K562 (cell line): ENCODE results near the gene TFDP1. TPM values are rescaled to one million over a fixed set of nuclear protein-coding genes. Genes with fewer than 3 reads are reported as not detected.

ENCODE experiments used
- ATAC-seq: fragments of 200-7000 bp; cut with Tn5 transposase; 3 replicates; pipeline ENCODE4 v1.9.1; 2020; ENCODE audit warnings: moderate library complexity
- BruUV-seq: library from RNA; stranded (reverse); fragments of 400-500 nt; replicated peaks from 2 replicates; lab custom pipeline; 2021; lab: Mats Ljungman, UMichigan
- CTCF ChIA-PET: fragments of 300-600 bp; formaldehyde crosslinking; extraction: SDS; loops from one replicate; lab custom pipeline; 2021; ENCODE audit warnings: low intra/inter-chr PET ratio; lab: Yijun Ruan, JAX
- POLR2A ChIA-PET: fragments of 300-600, 350-650 bp; sonication (Branson Sonifier 250); formaldehyde crosslinking; extraction: SDS; loops from one replicate; lab custom pipeline; 2021; ENCODE audit warnings: antibody characterized with exemption, inconsistent platforms; lab: Yijun Ruan, JAX
- DNase-seq, 4 experiments: peaks; one replicate each; pipeline versions ENCODE4 v3.0.0 to v3.0.0-alpha.2; 2011 to 2018; ENCODE audit warnings: low spot score in 3 of 4, mixed read lengths in 3 of 4; ENCODE audit errors: extremely low read depth in 1 of 4
- FAIRE-seq: peaks from 2 replicates; lab custom pipeline; 2011; peaks lifted over from hg19 to GRCh38; lab: Jason Lieb, UNC
- H2AFZ ChIP-seq: 2 replicates; pipeline ENCODE4 v1.6.0; 2011; ENCODE audit warnings: low read depth, low read length, control low read depth, inconsistent platforms
- H3K27ac ChIP-seq: fragments of 200-600 bp; 3 replicates; pipeline ENCODE4 v1.8.0; 2011; ENCODE audit warnings: low read depth, mild to moderate bottlenecking, control low read depth, inconsistent platforms, low read length, moderate library complexity, mixed read lengths; ENCODE audit errors: extremely low read depth
- H3K27me3 ChIP-seq, 2 experiments: fragments of 300-600 bp in 1 of 2; 2 replicates in 1 of 2; 3 replicates in 1 of 2; pipeline versions ENCODE4 v1.6.0 to v1.8.0; 2011; ENCODE audit warnings: inconsistent platforms in 2 of 2, low read length in 2 of 2, mild to moderate bottlenecking in 1 of 2, mixed read lengths in 1 of 2, moderate library complexity in 1 of 2; ENCODE audit not compliant: control insufficient read depth in 2 of 2, insufficient read depth in 2 of 2
- H3K36me3 ChIP-seq: fragments of 300-600 bp; 3 replicates; pipeline ENCODE4 v1.8.0; 2011; ENCODE audit warnings: mild to moderate bottlenecking, low read length, inconsistent platforms; ENCODE audit not compliant: control insufficient read depth, insufficient read depth
- H3K4me1 ChIP-seq, 2 experiments: fragments of 200-600 bp in 1 of 2; replicated peaks in 1 of 2; 2 replicates in 1 of 2; 3 replicates in 1 of 2; pipeline versions ENCODE4 v1.5.1 to v1.8.0; 2011; ENCODE audit warnings: inconsistent platforms in 2 of 2, low read length in 2 of 2, mild to moderate bottlenecking in 1 of 2, mixed read lengths in 1 of 2, moderate library complexity in 1 of 2; ENCODE audit not compliant: control insufficient read depth in 2 of 2, insufficient read depth in 2 of 2
- H3K4me2 ChIP-seq: 2 replicates; pipeline ENCODE4 v1.6.1; 2011; ENCODE audit warnings: low read length, control low read depth, inconsistent platforms, mixed read lengths; ENCODE audit not compliant: insufficient read depth
- H3K4me3 ChIP-seq: fragments of 200-600 bp; sonication (generic), shearing (Covaris generic); 2 replicates; pipeline ENCODE4 v1.5.1; 2016; ENCODE audit warnings: control low read depth, inconsistent platforms
- H3K79me2 ChIP-seq: fragments of 200-600 bp; 3 replicates; pipeline ENCODE4 v1.8.0; 2011; ENCODE audit warnings: low read length, inconsistent platforms; ENCODE audit not compliant: control insufficient read depth, insufficient read depth
- H3K9ac ChIP-seq, 2 experiments: 2 replicates each; pipeline versions ENCODE4 v1.6.0 to v1.6.1; 2011; ENCODE audit warnings: low read depth in 2 of 2, low read length in 2 of 2, control low read depth in 1 of 2, inconsistent platforms in 1 of 2, mild to moderate bottlenecking in 1 of 2, mixed read lengths in 1 of 2; ENCODE audit not compliant: insufficient read depth in 1 of 2
- H3K9me1 ChIP-seq: one replicate; pipeline ENCODE4 v1.6.0; 2011; ENCODE audit warnings: inconsistent platforms, mild to moderate bottlenecking, low read length, moderate library complexity; ENCODE audit not compliant: control insufficient read depth, insufficient read depth
- H3K9me3 ChIP-seq: replicated peaks from 2 replicates; pipeline ENCODE4 v1.5.1; 2011; ENCODE audit warnings: low read depth, low read length, inconsistent platforms; ENCODE audit not compliant: control insufficient read depth, insufficient read depth
- H4K20me1 ChIP-seq: replicated peaks from 2 replicates; pipeline ENCODE4 v1.6.1; 2011; ENCODE audit warnings: low read length, inconsistent platforms, mixed read lengths; ENCODE audit not compliant: control insufficient read depth, insufficient read depth
- ARID2 ChIP-seq: fragments of 450-650 bp; IDR thresholded peaks from 2 replicates; pipeline ENCODE4 v1.6.1; 2017; ENCODE audit warnings: antibody characterized with exemption, mild to moderate bottlenecking
- ARNT ChIP-seq, 2 experiments: fragments of 450-650 bp; IDR thresholded peaks; 2 replicates each; pipeline ENCODE4 v1.6.1; 2016; ENCODE audit warnings: mild to moderate bottlenecking in 1 of 2
- E4F1 ChIP-seq: fragments of 250-450 bp; sonication (Bioruptor Pico); IDR thresholded peaks from 2 replicates; pipeline ENCODE4 v1.5.0; 2021; ENCODE audit warnings: mild to moderate bottlenecking, borderline replicate concordance
- GTF2B ChIP-seq: IDR thresholded peaks from 2 replicates; pipeline ENCODE4 v1.6.1; 2011; ENCODE audit not compliant: insufficient read length; ENCODE audit errors: extremely low read depth
- KAT8 ChIP-seq: fragments of 450-650 bp; IDR thresholded peaks from 2 replicates; pipeline ENCODE4 v1.6.1; 2016; ENCODE audit warnings: low read depth, mild to moderate bottlenecking
- MECOM ChIP-seq: fragments of 250-450 bp; sonication (Bioruptor Pico); IDR thresholded peaks from 2 replicates; pipeline ENCODE4 v1.8.0; 2022; ENCODE audit warnings: inconsistent platforms
- NFATC3 ChIP-seq: fragments of 450-650 bp; IDR thresholded peaks from 2 replicates; pipeline ENCODE4 v1.6.1; 2017; ENCODE audit warnings: mild to moderate bottlenecking
- NR4A1 ChIP-seq, 2 experiments: fragments of 250-450 bp in 1 of 2; fragments of 450-650 bp in 1 of 2; sonication (Bioruptor Pico) in 1 of 2; IDR thresholded peaks; 2 replicates each; pipeline versions ENCODE4 v1.4.0 to v1.6.1; 2016 to 2020; ENCODE audit warnings: mild to moderate bottlenecking in 2 of 2, missing compliant biosample characterization in 1 of 2, missing genetic modification characterization in 1 of 2, moderate library complexity in 1 of 2
- RB1 ChIP-seq: fragments of 450-650 bp; IDR thresholded peaks from 2 replicates; pipeline ENCODE4 v1.6.1; 2017; ENCODE audit warnings: low read depth, mild to moderate bottlenecking
- RFX7 ChIP-seq: fragments of 250-450 bp; sonication (Bioruptor Pico); IDR thresholded peaks from 2 replicates; pipeline ENCODE4 v1.5.1; 2021; ENCODE audit warnings: mild to moderate bottlenecking
- SRSF7 ChIP-seq: fragments of 200-400 bp; formaldehyde crosslinking; optimal IDR thresholded peaks from 2 replicates; pipeline ENCODE3; 2017; ENCODE audit warnings: mild to moderate bottlenecking, low read depth, low read length
- STAT5B ChIP-seq: fragments of 250-450 bp; sonication (Bioruptor Pico); IDR thresholded peaks from 2 replicates; pipeline ENCODE4 v1.8.0; 2021; ENCODE audit warnings: mild to moderate bottlenecking, inconsistent platforms
- THRAP3 ChIP-seq: fragments of 450-650 bp; IDR thresholded peaks from 2 replicates; pipeline ENCODE4 v1.6.1; 2016; ENCODE audit warnings: mild to moderate bottlenecking, inconsistent platforms, borderline replicate concordance
- ZNF12 ChIP-seq: sonication (generic); formaldehyde crosslinking; IDR thresholded peaks from 2 replicates; pipeline ENCODE4 v1.4.0; 2020; ENCODE audit warnings: mild to moderate bottlenecking, missing genetic modification reagents
- WGBS: fragments of 100-300 bp; shearing (Covaris generic); methylation state at CpG from one replicate; pipeline ENCODE4 v1.1.6; 2016; ENCODE audit warnings: low coverage, mixed read lengths; ENCODE audit not compliant: insufficient coverage; ENCODE audit errors: missing lambda C conversion rate; 5-methylcytosine and 5-hydroxymethylcytosine counted together
- in situ Hi-C: fragments of 300-500 bp; cut with MboI; formaldehyde crosslinking; loops from 4 replicates; pipeline ENCODE4 v1.15.0; 2018; ENCODE audit warnings: inconsistent platforms, mixed read lengths
- intact Hi-C: fragments of 100-400 bp; cut with micrococcal nuclease; formaldehyde crosslinking; loops from 2 replicates; pipeline ENCODE4 v1.14.2; 2022
- polyA plus RNA-seq, 8 experiments: library from polyadenylated mRNA; depleted of rRNA in 4 of 8; stranded (reverse) in 5 of 8; unstranded in 3 of 8; fragments of >200 nt; fragmentation: Nextera tagmentation in 2 of 8; fragmentation: Illumina TruSeq in 1 of 8; extraction: Ambion mirVana in 2 of 8; extraction: Trizol in 1 of 8; gene quantifications; 2 replicates each; pipeline versions ENCODE4 v1.2.1 to v1.2.3, GENCODE V29; 2011 to 2014; ENCODE audit warnings: inconsistent platforms in 1 of 8, missing spikeins in 1 of 8
- total RNA-seq, 7 experiments: library from RNA; depleted of rRNA in 6 of 7; stranded (reverse); fragments of >200 nt in 6 of 7; fragmentation: Illumina TruSeq in 2 of 7; extraction: Trizol in 2 of 7; gene quantifications; 2 replicates each; pipeline versions ENCODE4 v1.2.1 to v1.2.3, GENCODE V29; 2011 to 2021; ENCODE audit warnings: low replicate concordance in 1 of 7

The TFDP1 gene
- total and polyA plus RNA-seq, 9 of the 15 experiments (the other 6 are each of a cell fraction or from before 2014, with no cell fraction given): 33.8 to 145 (median 69.1) TPM

- H3K79me2 ChIP-seq: no peaks in the 10 kb centered on the region
- H3K9me3 ChIP-seq: no peaks in the 10 kb centered on the region
- in situ Hi-C loops (loop anchor here (5.0 to 10.0 kb wide), 2 partner anchors 143 to 256 kb away; no protein-coding TSS in a partner anchor), intact Hi-C loops (no loop called here)
- no peak for TF ChIP-seq GTF2B
- H2AFZ ChIP-seq: no peak overlapping the region
- POLR2A ChIA-PET: interaction anchor here (0.7 kb wide), 1 partner anchor 9 kb away, joined by 3 read pairs; no protein-coding TSS in a partner anchor
- 0% methylated on average over 6 of the region's 14 CpGs for WGBS
- H3K9me1 ChIP-seq: no peaks in the 10 kb centered on the region
- CTCF ChIA-PET: no interaction called here
- DNase-seq: no peak
- no TSS peak for BruUV-seq
- H3K4me3 ChIP-seq: no peak overlapping the region
- no peak for FAIRE-seq
- peaks cover 20 to 57% of the 10 kb centered on the region in 2 experiments for H3K27me3 ChIP-seq
- no peaks in the 10 kb centered on the region for H3K36me3 ChIP-seq
- H3K27ac ChIP-seq: no peak overlapping the region
- H3K4me1 ChIP-seq: peaks cover 0 to 13% of the 10 kb centered on the region in 2 experiments; a peak in 2 of 5 replicates
- H4K20me1 ChIP-seq: no peaks in the 10 kb centered on the region; the same call in 1 of the 2 replicates
- ATAC-seq: no peak
- no peak overlapping the region for H3K9ac ChIP-seq
- H3K4me2 ChIP-seq: no peak overlapping the region
Measured at GRCh38 chr13:113658836-113659235, 74.3 kb downstream of the TFDP1 start.

GRCh38 chr13:113659337-113659736 lies 74.8 kb downstream of the TFDP1 start:
- ATAC-seq: no peak
- H3K9me1 ChIP-seq: no peaks in the 10 kb centered on the region
- no peaks in the 10 kb centered on the region for H3K79me2 ChIP-seq
- DNase-seq: no peak
- in situ Hi-C loops (loop anchor here (5.0 to 10.0 kb wide), 2 partner anchors 143 to 255 kb away; no protein-coding TSS in a partner anchor), intact Hi-C loops (no loop called here)
- no peak overlapping the region for H3K27ac ChIP-seq
- no TSS peak for BruUV-seq
- H3K36me3 ChIP-seq: no peaks in the 10 kb centered on the region
- peaks cover 0 to 13% of the 10 kb centered on the region in 2 experiments; a peak in 2 of 5 replicates for H3K4me1 ChIP-seq
- ChIA-PET CTCF (no interaction called here), POLR2A (no interaction called here)
- H3K9me3 ChIP-seq: no peaks in the 10 kb centered on the region
- no peak overlapping the region for H3K4me2 ChIP-seq
- peaks cover 23 to 55% of the 10 kb centered on the region in 2 experiments for H3K27me3 ChIP-seq
- WGBS: 0% methylated on average over 6 of the region's 8 CpGs
- H3K4me3 ChIP-seq: no peak overlapping the region
- FAIRE-seq: no peak
- H3K9ac ChIP-seq: no peak overlapping the region
- H4K20me1 ChIP-seq: no peaks in the 10 kb centered on the region; the same call in 1 of the 2 replicates
- H2AFZ ChIP-seq: no peak overlapping the region
- TF ChIP-seq ARNT (IDR thresholded peaks at IDR 0.05) (no peak), THRAP3 (no peak), KAT8 (no peak), ARID2 (no peak), MECOM (CRISPR knock-in tag) (no peak), RFX7 (CRISPR knock-in tag) (no peak), ZNF12 (CRISPR knock-in tag) (no peak), SRSF7 (no peak), NFATC3 (no peak), E4F1 (CRISPR knock-in tag) (no peak), NR4A1 (CRISPR knock-in tag; IDR thresholded peaks at IDR 0.05) (no peak), NR4A1 (tag; IDR thresholded peaks at IDR 0.05) (no peak), RB1 (no peak), STAT5B (CRISPR knock-in tag) (no peak)
